Stimulated activated CD4-positive, alpha-beta T cell treated with anti-CD3 and anti-CD28 coated beads, TNF-alpha, amount 100 ng/mL, for 4 hours (primary cell): ENCODE measurements around the gene NELL1.
"Not testable (repeated sequence)": the region's sequence is repeated elsewhere in the genome, so short reads cannot be mapped to it uniquely, and the experiment has no call there.

Source experiments
- DNase-seq, 3 experiments: peaks; one replicate each; pipeline ENCODE4 v3.0.0-alpha.2; 2020; ENCODE audit warnings: low read depth in 3 of 3

The NELL1 gene

DNA sequence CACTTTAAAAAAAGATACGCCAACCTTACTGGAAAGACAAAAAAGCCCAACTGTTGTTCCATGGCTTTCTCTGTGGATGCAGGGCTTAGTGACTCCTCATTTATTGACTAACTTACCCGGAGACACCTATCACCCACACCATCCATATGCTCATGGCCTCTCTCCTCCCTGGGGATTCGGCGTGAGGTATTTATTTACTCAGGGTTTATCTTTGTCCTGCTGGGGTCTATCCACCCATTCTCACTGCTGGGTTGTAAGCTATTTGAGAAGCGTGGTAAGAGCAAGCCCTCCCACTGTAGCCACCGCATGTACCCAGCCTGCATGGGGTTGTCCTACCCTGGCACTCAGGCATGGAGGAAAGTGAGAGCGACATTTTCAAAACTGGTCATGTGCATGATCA, 93.6 kb downstream of the NELL1 start:
- no peak for DNase-seq

DNA sequence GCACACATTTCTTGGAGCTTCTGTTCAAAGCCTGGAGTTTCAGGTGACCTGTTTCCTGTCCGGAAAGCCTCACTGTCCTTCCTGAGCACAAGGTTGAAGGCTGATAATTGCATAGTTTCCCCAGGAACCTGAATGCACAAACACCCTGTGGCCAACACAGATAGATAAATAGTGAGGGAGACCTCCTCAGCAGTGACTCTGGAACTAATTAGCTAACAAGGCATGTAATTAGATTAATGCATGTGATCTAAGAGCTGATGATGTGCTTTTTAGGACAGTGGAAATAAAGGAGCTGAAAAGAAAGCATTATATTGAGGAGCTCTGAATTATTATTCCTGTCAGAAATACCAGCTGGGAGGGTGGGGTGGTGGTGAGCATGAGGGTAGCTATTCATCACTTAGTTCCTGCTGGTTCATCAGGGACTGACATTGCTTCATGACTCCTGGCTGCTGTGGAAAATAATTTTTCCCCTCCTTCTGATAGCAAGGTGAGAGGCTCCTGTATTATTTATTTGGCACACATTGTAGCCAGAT, 101.1 kb downstream of the NELL1 start:
- DNase-seq = no peak

DNA sequence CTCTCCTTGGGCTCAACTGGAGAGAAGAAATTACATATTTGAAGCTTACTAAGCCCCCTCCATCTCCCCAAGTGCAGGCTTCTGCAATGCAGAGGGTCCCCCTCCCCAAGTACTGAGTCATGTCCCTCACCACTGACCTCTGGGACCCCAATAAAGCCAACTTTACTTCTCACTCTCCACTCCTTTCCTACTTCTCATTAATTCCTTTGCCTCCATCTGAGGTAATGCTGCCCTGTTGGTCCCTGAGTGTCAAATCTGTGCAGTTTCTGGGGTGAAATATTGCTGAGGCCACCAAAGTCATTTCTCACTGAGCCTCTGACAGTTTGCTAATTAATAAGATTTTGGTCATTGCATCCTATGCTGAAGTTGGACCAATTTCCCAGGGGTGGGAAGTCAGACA, 101.6 kb downstream of the NELL1 start:
- no peak for DNase-seq

DNA sequence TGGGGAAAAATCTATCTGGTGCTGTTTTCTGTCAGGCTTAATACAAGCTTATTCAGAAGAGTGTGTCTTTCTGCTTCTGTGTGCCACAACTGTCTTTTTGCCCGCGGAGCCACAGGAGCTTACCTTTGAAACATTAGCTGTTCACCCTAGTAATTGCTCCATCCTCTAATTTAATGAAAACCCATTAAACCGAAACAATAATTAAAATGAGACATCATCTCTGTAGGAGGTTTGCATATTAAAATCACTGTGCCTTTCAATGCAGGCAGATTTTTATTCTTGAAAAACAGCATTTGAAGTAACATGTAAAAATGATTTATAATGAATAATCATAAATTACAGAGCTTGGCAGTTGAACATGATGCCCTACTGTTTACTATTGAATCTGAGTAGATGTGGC, 102.3 kb downstream of the NELL1 start:
- no peak for DNase-seq

DNA sequence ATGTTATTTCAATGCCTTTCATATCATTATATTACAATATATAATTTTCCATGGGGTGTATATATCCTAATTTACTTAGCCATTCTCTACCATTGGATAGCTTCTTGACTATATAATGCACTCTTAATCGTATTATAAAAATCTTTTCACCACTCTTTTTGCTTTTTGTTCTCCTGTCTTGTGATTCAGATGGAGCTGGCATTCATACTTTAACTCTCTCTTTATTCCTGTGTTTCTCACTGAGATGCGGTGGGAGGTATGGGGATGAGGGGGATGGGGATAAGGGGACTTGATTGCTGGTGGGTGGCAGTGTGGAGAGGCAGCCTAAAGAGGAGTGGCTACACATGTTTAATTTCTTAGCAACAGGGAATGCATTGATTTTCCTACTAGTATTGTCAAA, 105.9 kb downstream of the NELL1 start:
- DNase-seq = no peak

DNA sequence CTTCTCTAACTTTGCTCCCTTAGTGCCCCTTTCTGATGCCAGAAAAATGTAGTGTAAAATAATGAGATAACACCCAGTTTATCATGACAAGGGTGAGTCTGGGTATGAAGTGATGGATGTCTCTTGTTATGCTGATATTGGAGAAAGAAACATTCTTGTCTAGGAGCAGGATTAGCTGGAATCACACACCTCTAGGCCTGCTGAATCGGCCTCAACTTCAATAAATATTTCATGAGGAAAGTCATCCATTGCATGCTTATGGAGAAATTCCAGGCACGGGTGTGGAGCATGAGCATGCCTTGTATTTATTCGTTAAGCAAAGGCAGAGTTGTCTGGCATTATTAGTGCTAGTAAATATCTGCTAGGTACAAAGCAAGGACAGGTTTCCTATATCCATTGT, 113.4 kb downstream of the NELL1 start:
- no peak for DNase-seq

DNA sequence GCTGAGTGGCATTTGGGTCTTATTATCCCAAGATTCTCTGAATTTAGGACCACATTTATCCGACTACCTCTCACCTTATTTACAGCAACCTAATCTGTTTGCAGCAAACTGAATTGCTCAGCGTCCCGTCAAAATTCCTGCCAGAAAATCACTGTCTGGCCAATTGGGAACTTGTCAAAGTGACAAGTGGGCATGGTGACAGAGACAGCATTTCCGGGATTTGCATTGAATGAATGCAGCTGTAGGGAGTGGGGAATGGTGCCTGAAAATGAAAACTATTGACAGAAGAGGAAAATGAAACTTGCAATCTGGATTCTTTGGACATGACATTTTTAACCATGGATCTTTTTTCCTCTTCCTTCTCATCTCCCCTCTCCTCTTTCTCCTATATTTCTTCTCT, 113.8 kb downstream of the NELL1 start:
- no peak for DNase-seq

DNA sequence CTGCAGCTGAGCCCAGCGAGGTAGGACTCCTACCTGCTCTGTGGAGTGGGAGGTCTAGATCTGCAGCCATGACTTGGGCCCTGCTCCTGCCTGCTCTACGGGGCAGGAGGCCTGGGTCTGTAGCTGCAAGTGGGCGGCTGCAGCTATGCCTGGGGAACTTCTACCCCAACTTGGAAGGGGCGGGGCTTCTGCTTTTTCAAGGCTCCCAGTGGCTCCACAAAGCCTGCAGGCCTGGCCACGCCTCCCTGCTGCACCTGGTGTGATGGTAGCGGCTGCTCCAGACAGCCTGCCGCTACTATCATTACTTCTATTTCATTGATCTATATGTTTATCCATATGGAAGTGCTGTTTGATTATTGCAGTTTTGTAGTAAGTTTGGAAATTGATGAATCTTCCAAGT, 121.2 kb downstream of the NELL1 start:
- DNase-seq = no peak

DNA sequence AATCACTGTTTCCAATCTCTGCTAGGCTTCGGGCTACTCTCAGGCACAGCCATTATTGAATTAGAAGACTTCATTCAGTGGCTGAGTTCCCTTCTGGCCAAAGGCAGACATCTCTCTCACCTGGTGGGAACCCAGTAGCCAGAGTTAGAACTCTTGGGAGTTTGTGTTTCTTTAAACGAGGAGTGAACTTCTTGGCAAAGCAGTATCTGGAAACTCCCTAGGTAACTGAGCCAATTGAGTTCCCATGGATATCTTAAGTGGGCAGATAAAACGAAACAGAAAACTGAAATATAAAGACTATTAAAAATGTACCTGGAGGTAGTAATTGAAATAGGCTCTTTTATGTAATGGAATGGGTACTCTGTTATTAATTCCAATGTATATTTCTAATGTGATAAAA, 125.6 kb downstream of the NELL1 start:
- DNase-seq = no peak

DNA sequence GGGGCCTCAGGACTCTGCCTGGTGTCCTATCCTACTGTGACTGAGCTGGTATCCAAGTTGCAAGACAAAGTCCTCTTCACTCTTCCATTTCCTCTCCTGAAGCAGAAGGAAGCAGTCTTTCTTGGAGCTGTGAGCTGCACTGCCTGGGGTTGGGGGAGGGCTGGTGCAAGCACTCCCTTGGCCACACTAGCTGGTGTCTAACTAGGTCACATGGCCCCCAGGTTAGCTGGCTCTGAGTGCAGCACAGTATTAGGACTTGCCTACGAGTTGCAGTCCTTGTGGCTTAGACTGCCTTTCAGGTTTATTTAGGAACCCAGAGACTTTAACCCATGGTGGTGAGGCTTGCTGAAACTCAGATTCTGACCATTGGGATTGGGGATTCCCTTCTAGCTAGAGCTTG, 138.9 kb downstream of the NELL1 start:
- no peak for DNase-seq

DNA sequence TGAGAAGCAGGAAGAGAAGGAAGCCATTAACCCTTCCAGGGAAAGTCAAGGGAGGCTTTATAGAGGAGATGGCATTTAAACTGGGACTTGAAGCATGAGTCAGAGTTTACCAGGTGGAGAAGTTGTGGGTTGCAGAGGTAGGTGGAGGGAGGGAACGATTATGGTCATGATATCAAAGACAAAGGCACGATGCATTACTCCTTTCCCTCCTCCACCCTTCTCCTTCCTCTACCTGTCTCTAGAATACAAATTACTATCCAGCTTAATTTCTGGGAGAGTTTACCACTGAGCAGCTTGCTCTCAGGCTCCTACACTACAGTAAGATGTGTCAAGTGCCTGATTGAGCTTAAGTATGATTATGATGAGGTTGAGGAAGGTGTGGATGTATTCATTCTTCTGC, 151.7 kb downstream of the NELL1 start:
- DNase-seq = no peak

DNA sequence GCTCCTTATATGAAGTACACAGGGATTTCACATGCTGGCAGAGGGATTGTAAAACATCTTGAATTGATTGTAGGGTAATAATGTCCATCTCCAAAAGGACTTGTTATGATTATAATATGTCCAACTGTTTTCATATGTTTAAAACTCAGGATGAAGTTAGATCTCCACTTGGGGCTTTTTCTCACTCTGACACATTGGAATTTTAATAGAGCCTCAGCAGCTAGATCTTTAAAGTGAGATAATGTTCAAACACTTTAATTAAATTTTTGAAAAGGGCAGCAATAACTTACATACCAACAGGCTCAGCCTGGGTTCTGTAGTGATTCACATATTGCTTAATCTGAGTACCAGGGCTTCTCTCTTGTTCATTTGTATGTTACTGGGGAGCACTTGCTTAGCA, 152.1 kb downstream of the NELL1 start:
- no peak for DNase-seq

DNA sequence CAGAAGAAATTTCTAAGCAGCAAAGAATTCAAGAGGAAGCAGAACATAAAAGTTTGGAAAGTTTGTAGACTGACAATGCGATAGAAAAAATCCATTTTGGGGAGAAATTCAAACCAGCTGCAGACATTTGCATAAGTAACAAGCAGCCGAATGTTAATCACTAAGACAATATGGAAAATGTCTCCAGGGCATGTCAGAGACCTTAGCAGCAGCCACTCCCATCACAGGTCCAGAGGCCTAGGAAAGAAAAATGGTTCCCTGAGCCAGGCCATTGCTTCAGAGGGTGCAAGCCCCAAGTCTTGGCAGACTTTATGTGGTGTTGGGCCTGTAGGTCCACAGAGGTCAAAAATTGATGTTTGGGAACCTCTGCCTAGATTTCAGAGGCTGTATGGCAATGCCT, 155.4 kb downstream of the NELL1 start:
- DNase-seq = no peak

DNA sequence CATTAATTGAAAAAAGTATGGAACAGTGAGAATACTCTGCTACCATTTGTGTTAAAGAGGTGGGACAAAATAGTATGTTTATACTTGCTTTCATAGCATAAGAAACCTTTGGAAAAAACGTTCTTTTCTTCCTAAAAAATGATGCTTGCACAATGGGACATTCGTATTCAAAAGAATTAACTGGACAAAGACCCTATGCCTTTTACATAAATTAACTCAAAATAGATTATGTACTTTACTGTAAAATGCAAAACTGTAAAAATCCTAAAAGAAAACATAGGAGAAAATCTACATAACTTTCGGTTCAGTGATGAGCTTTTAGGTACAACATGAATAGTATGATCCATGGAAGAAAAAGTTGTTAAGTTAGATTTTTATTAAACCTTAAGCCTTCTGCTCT, 166.2 kb downstream of the NELL1 start:
- no peak for DNase-seq

DNA sequence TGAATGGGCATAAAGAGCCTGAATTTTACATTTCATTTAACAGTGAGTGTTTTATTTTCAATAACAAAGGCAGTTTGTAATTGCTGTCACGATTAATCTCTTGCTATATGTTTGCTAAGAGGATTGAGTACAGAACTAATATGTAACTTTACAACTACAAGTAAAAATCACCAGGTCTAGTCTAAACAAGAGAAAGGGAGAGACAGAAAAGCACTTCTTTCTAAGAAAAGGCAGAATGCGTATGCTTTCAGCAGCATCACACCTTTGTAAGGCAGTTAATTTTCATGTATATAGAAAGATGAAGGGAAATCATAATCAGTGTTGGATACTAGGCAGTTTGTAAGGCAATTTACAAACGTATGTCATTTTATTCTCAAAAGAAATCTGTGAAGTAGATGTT, 169.8 kb downstream of the NELL1 start:
- DNase-seq = no peak

DNA sequence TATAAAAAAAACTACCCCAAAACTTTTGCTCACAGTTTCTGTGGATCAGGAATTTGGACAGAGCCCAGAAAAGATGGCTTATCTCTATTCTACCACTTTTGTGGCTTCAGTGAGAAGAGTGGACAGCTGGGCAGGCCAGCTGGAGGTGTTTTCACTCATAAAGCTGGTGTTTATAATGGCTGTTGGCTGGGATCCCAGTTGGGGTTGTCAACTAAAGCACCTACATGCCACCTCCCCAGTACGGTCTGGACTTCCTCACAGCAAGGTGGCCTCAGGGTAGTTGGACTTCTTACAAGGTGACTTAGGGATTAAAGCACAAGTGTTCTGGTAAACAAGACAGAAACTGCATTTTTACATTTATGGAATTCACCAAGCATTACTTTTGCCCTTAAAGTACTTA, 171.0 kb downstream of the NELL1 start:
- no peak for DNase-seq

DNA sequence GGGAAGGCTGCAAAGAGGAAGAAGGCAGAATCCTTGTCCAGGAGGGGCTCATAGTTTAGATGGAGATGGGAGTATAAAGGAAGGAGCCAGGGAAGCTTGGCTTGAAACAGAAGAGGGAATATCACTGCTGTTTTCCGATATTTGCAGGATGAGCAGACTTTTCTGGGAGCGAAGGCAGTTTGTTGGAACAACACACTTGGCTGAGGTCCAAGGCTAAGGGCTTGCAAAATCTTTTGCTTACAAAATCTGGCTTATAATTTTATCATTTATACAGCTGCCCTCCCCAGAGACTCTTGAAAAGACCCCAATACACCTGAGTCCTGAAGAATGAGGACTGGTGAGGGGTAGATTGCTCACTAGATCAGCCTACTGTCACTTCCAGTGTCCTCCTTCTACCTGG, 174.8 kb downstream of the NELL1 start:
- DNase-seq = no peak

DNA sequence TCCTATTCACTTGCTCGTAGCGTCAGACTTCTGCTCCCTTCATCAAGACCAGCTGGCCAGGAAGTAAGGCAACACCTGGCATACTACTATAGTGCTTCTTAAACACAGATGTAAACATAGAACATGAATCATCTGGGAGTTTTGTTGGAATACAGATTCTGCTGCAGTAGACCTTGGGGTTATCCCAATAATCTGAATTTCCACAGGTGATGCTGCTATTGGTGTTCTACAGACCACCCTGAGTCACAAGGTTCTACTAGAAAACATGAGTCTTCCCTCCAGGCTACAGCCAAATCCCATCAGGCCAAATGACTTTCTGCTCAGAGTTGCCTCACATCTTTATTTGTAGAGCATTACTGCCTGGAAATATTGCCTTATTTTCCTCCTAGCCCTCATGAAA, 175.2 kb downstream of the NELL1 start:
- no peak for DNase-seq

DNA sequence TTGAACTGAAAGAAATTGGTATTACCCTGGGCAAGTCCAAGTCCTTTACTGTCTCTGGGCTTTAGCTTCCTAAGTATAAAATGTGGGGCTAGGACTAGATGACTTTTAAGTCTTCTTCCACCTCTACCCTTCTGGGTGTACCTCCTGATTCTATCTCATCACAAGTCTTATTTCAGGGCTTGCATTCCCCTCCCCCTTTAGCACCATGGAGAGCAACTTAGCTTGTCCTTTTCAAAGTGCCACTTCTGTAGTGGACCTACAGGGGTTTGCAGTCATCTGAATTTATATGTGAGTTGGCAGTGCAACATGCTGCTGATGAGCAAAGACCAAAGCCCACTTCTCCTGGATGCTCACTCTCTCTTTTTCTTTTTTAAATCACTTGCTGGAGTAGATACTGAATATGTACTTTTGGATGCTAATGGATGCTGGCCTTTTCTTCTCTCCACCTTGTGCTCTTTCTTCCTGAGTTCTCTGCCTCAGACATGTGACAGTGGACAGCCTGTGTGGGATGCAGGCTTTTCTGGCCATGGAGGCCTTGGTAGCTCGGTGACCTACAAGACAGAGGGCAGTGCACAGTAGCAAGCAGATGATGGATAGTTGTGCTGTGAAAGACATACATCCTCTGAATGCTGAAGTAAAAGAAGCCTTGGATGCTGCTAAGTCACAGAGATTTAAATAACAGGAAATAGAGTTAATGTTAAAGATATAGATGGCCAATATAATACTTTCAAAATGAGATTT, 185.0 kb downstream of the NELL1 start:
- DNase-seq = no peak

DNA sequence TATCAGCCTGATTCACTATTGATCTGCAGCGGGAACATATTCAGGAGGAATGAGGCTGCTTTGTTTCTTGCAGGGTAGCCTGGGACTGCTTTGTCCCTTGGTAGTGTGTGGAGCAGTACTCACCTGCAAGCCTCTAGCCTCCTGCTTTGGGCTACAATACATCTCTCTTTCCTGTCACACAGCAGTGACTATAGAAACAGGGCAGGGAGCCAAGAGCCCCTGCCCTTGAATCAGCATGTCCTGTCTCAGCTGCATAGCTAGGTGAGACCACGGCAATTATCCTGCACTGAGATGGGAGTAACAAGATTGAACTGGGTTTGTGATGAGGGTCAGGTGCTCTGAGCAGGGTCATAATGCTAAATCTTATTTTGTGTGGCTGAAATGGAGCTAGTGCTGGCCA, 191.9 kb downstream of the NELL1 start:
- no peak for DNase-seq

DNA sequence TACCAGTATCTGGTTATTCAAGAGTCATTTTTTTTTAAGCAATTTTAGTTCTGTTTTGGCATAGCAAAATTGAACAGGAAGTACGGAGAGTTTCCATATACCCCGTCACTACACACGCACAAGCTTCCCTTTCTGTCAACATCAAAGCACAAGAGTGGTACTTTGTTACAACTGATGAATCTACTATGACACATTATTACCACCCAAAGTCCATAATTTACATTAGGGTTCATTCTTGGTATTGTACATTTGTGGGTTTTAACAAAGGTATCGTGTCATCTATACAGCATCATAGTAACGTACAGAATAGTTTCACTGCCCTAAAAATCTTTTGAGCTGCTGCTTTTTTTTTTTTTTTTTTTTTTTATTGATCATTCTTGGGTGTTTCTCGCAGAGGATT, 192.9 kb downstream of the NELL1 start:
- not testable (repeated sequence) for DNase-seq

DNA sequence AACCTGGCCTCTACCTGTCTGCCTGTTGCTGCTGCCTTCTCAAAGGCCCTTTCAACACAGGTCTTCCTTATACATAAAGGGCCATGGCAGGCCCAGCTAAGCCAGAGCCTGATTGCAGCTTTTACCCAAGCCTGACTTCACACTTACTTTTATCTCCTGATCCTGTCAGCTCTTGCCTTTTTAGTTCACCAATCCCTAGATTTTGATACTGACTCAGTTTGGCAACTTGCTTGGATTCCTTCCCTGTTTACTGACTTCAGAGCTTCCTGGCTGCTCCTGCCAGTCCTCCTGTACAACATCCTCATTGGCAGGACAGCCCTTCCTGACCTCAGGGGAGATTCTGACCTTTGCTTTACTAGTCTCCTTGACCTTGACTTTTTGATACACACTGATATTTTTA, 195.2 kb downstream of the NELL1 start:
- no peak for DNase-seq

DNA sequence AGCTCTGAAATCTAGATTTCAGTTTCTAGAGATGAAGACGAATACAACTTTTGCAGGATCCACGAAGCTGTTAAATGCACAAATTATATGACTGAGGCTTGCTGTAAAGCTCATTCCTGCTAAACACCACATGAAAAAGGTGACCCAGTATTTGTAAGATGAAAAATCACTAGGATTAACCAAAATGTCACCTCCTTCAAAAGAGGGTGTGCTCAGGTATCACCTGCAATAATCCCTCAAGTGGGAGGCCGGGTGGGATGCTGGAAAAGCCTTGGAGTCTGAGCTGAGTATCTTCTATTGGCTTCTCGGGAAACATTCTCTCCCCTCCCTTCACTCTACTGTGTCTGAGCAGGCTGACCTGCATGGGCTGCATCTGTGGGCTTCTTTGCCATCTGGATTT, 195.8 kb downstream of the NELL1 start:
- no peak for DNase-seq

DNA sequence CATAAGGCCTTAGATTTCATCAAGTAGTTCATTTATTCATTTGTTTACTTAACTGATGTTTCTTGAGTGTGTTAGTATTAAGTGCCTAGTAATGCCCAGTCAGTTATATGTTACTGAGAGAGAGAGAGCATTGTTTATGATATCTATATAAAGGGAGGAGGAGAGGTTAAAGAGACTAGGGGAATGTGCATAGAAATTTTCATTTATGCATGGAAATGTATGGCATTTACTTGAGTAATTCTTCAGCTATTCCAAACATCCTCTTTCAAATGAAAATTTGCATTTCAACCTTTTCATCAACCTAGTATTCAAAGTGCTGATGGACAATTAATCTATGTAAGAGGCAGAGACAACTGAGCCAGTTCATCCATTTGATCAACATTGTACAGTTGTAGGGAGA, 199.7 kb downstream of the NELL1 start:
- no peak for DNase-seq
